Esophagus squamous epithelium (tissue), 5 donors: ENCODE measurements around the gene TBC1D2. TPM values are rescaled to one million over a fixed set of nuclear protein-coding genes. Genes with fewer than 3 reads are reported as not detected.
A peak's percentile ranks its signal among the peaks of the same experiment; 100 is the strongest.

Source experiments
- DNase-seq: peaks from one replicate; lab custom pipeline; 2025; lab: John Stamatoyannopoulos, UW
- H3K27ac ChIP-seq, 4 donors: fragments of 200-600 bp; sonication (generic); one replicate each; pipeline ENCODE4 v1.5.1; 2016 to 2019; ENCODE audit warnings: mild to moderate bottlenecking in 1 of 4
- H3K27me3 ChIP-seq, 4 donors: fragments of 200-600 bp; sonication (generic); 1 replicate in 3 of 4; 2 replicates in 1 of 4; pipeline versions ENCODE4 v1.5.1 to v1.6.0; 2017 to 2021; ENCODE audit warnings: antibody characterized with exemption in 1 of 4
- H3K36me3 ChIP-seq, 3 donors: fragments of 200-600 bp; sonication (generic); one replicate each; pipeline ENCODE4 v1.5.1; 2016 to 2019
- H3K4me1 ChIP-seq, 3 donors: fragments of 200-600 bp; sonication (generic); one replicate each; pipeline ENCODE4 v1.5.1; 2017 to 2019
- H3K4me3 ChIP-seq, 4 donors: fragments of 200-600 bp; sonication (generic); 1 replicate in 3 of 4; 2 replicates in 1 of 4; pipeline ENCODE4 v1.5.1; 2016 to 2019; ENCODE audit warnings: mild to moderate bottlenecking in 2 of 4, moderate library complexity in 1 of 4
- H3K9me3 ChIP-seq, 3 donors: fragments of 200-600 bp; sonication (generic); one replicate each; pipeline ENCODE4 v1.5.1; 2016 to 2019
- POLR2A ChIP-seq, 4 donors: fragments of 450-650 bp; IDR thresholded peaks; one replicate each; pipeline ENCODE4 v1.6.1; 2017; ENCODE audit warnings: antibody characterized with exemption in 4 of 4, mild to moderate bottlenecking in 4 of 4, moderate library complexity in 3 of 4
- WGBS, 2 donors: methylation state at CpG; one replicate each; pipeline ENCODE4 v1.1.5; 2018; 5-methylcytosine and 5-hydroxymethylcytosine counted together
- intact Hi-C: fragments of 100-400 bp; cut with DNase I; formaldehyde crosslinking; loops from one replicate; pipeline ENCODE4 v1.15.0; 2022
- total RNA-seq, 4 donors: library from RNA; depleted of rRNA; stranded (reverse); fragments of >200 nt; gene quantifications; one replicate each; pipeline ENCODE4 v1.1.0, GENCODE V29; 2016
- TF ChIP-seq, protein P1 (sequence below), 6 experiments: fragments of 450-650 bp in 4 of 6; fragments of 200-600 bp in 2 of 6; sonication (generic) in 2 of 6; IDR thresholded peaks; one replicate each; pipeline ENCODE4 v1.5.1; 2016 to 2019; ENCODE audit warnings: antibody characterized with exemption in 6 of 6, mild to moderate bottlenecking in 4 of 6, moderate library complexity in 4 of 6
- donor health status: DM: yes; HTN: yes; CAD: no.

The TBC1D2 gene
- total RNA-seq, 4 donors from 2014 or later, result 39.3 to 52.9 (median 49.0) TPM

DNA sequence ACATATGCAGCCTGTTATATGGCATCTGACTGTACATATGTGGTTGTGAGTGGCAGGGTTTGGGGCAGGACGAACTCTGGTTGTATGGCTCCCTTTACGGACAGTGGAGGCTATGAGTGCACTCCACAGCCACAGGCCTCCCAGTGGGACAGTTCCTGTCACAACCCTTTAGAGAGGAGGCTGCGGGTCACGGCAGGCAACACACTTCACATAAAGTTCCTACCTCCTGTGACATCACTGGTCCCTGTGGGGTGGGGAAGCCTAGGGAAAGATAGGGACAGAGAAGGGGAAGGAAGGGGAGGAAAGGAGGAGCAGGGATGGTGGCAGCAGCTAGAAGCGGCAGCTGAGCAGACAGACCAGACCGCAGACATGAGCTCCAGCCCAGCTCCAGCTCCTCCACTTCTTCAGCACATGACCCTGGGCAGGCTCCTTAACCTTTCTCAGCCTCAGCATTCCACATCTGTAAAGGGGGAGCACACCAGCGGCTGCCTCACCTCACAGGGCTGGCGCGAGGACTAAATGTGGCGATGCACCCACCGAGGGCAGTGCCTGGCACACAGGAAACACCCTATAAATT lies 35.6 kb downstream of the TBC1D2 start:
- no peaks in the 10 kb centered on the region for H3K9me3 ChIP-seq
- peak overlapping the region in 1 of 4 donors; percentile 34 for H3K27ac ChIP-seq
- peaks cover 3 to 60% (median 15%) of the 10 kb centered on the region in 3 donors for H3K4me1 ChIP-seq
- WGBS, 2 donors, result 85 to 95% methylated on average over 8 to 11 of the region's 11 CpGs
- no peak for DNase-seq
- intact Hi-C loops, result no loop called here
- TF ChIP-seq, protein P1, sequence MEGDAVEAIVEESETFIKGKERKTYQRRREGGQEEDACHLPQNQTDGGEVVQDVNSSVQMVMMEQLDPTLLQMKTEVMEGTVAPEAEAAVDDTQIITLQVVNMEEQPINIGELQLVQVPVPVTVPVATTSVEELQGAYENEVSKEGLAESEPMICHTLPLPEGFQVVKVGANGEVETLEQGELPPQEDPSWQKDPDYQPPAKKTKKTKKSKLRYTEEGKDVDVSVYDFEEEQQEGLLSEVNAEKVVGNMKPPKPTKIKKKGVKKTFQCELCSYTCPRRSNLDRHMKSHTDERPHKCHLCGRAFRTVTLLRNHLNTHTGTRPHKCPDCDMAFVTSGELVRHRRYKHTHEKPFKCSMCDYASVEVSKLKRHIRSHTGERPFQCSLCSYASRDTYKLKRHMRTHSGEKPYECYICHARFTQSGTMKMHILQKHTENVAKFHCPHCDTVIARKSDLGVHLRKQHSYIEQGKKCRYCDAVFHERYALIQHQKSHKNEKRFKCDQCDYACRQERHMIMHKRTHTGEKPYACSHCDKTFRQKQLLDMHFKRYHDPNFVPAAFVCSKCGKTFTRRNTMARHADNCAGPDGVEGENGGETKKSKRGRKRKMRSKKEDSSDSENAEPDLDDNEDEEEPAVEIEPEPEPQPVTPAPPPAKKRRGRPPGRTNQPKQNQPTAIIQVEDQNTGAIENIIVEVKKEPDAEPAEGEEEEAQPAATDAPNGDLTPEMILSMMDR (IDR thresholded peaks at IDR 0.05), result no peak
- TF ChIP-seq POLR2A (IDR thresholded peaks at IDR 0.05), result no peak
- no peak overlapping the region for H3K4me3 ChIP-seq
- no peaks in the 10 kb centered on the region for H3K27me3 ChIP-seq
- H3K36me3 ChIP-seq, result peaks cover 8 to 86% (median 13%) of the 10 kb centered on the region in 3 donors

DNA sequence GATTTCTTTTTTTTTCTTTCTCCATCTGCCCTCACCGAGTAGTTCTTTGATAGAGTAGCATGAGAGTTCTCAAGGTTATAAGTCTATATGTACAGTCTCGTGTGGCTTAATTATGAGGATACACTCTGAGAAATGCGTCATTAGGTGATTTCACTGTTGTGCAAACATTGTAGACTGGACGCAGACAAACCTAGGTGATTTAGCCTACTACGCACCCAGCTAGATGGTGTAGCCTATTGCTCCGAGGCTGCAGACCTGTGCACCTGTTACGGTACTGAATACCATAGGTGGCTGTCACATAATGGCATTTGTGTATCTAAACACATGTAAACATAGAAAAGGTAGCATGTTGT lies 36.1 kb downstream of the TBC1D2 start:
- TF ChIP-seq POLR2A (IDR thresholded peaks at IDR 0.05), result no peak
- TF ChIP-seq, protein P1 (IDR thresholded peaks at IDR 0.05), result no peak
- Histone ChIP-seq H3K4me1 (peaks cover 3 to 59% (median 15%) of the 10 kb centered on the region in 3 donors), H3K4me3 (no peak overlapping the region), H3K9me3 (no peaks in the 10 kb centered on the region), H3K27me3 (no peaks in the 10 kb centered on the region), H3K27ac (peak overlapping the region in 3 of 4 donors; percentile 11 to 34 (median 31)), H3K36me3 (peaks cover 8 to 85% (median 13%) of the 10 kb centered on the region in 3 donors)
- WGBS, 2 donors, result 67 to 79% methylated on average over 7 of the region's 7 CpGs
- intact Hi-C loops, result no loop called here
- DNase-seq, result no peak

DNA sequence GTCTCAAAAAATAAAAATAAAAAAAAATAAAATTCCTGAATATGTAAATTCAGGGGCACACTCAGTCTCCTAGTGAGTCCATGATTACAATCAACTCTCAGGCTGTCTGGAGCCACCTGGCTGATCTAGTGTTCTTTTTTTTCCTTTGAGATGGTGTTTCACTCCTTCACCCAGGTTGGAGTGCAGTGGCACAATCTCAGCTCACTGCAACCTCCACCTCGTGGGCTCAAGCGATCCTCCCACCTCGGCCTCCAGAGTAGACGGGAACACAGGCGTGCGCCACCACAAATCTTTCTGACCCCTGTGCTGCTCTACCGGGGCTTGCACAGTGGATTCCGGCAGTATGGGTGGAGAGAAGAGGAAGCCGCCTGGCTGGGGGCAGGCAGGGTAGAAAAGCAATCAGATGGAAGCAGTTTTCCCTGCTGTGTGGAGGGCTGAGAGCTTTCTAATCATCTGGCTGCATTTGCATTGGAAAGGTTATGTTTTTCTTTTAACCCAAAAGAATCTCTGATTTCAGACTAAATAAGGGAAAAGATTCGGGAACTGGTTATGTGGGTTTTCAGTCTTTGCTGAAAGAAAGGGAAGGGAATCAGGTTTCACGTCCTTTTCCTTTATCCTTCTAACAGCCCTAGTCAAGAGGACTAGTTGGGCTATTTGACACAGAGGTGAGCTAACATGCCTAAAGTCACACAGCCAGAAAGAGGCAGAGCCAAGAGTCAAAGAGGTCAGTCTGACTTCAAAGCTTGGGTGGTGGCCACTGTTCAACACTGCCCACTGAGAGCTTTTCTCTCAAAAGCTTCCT lies 36.7 kb downstream of the TBC1D2 start:
- Histone ChIP-seq H3K36me3 (peaks cover 11 to 87% (median 13%) of the 10 kb centered on the region in 3 donors), H3K4me1 (peaks cover 2 to 53% (median 13%) of the 10 kb centered on the region in 3 donors), H3K27me3 (no peaks in the 10 kb centered on the region), H3K27ac (peak overlapping the region in 3 of 4 donors; percentile 11 to 34 (median 31)), H3K4me3 (no peak overlapping the region), H3K9me3 (no peaks in the 10 kb centered on the region)
- intact Hi-C loops, result no loop called here
- no peak for TF ChIP-seq POLR2A (IDR thresholded peaks at IDR 0.05)
- TF ChIP-seq, protein P1 (IDR thresholded peaks at IDR 0.05), result no peak
- no peak for DNase-seq
- WGBS, 2 donors, result 66 to 79% methylated on average over 6 to 8 of the region's 11 CpGs

DNA sequence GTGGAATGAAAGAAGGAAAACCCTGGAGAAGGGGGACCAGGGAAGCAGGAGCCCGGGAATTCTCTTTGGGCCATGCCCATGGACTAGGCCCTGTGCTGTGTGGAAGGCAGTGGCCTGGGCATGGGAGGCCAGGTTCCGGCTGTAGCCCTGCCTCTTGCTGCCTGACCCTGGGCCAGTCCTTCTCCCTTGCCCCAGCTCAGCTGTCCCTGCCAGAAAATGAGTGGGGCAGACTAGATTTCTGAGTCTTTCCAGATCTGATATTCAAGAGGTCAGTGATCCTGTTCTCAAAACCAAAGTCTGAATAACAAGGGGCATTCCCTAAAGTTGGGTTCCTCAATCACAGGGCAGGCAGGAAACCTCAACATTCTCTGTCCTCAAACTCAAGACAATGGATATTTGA lies 38.2 kb downstream of the TBC1D2 start:
- Histone ChIP-seq H3K27ac (no peak overlapping the region), H3K36me3 (peaks cover 13 to 95% (median 20%) of the 10 kb centered on the region in 3 donors), H3K4me3 (no peak overlapping the region), H3K9me3 (no peaks in the 10 kb centered on the region), H3K4me1 (peaks cover 0 to 38% (median 0%) of the 10 kb centered on the region in 3 donors), H3K27me3 (no peaks in the 10 kb centered on the region)
- WGBS, 2 donors, result 83 to 100% methylated on average over 1 to 2 of the region's 2 CpGs
- DNase-seq, result no peak
- intact Hi-C loops, result no loop called here
- TF ChIP-seq, protein P1 (IDR thresholded peaks at IDR 0.05), result no peak

DNA sequence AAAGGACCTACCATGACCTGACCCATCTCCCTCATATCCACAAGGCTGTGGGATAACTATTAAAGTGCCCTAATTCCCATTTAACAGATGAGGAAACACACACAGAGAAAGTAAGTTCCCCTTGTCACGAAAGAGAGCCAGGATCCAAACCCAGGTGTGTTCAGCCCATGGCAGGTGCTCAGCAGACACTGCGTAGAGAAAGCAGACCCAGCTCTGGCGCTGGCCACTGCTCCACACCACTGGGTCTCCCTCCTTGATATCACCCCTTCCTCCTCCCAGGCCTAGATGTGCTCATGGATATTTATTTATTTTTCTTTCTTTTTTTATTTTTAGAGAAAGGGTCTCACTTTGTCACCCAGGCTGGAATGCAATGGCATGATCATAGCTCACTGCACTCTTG lies 39.1 kb downstream of the TBC1D2 start:
- H3K4me1 ChIP-seq, result peaks cover 0 to 41% (median 0%) of the 10 kb centered on the region in 3 donors
- H3K4me3 ChIP-seq, result no peak overlapping the region
- peaks cover 13 to 95% (median 24%) of the 10 kb centered on the region in 3 donors for H3K36me3 ChIP-seq
- 93 to 95% methylated on average over 3 of the region's 3 CpGs for WGBS, 2 donors
- peak overlapping the region in 1 of 4 donors; percentile 64 for H3K27ac ChIP-seq
- H3K27me3 ChIP-seq, result no peaks in the 10 kb centered on the region
- intact Hi-C loops, result no loop called here
- TF ChIP-seq, protein P1 (IDR thresholded peaks at IDR 0.05), result no peak
- no peak for TF ChIP-seq POLR2A (IDR thresholded peaks at IDR 0.05)
- H3K9me3 ChIP-seq, result no peaks in the 10 kb centered on the region
- DNase-seq, result no peak
